Gastroesophageal sphincter (tissue), 4 donors: ENCODE results near the gene CSRP2. TPM values are rescaled to one million over a fixed set of nuclear protein-coding genes. Genes with fewer than 3 reads are reported as not detected.
A peak's percentile ranks its signal among the peaks of the same experiment; 100 is the strongest.

Experiments used
- ATAC-seq: fragments of 150-250 bp; one replicate; pipeline ENCODE4 v1.9.1; 2016; ENCODE audit warnings: mild to moderate bottlenecking, moderate library complexity
- H3K27ac ChIP-seq, 4 donors: fragments of 200-600 bp; sonication (generic) in 3 of 4; 1 replicate in 3 of 4; 2 replicates in 1 of 4; pipeline ENCODE4 v1.5.1; 2016 to 2019
- H3K27me3 ChIP-seq: fragments of 200-600 bp; sonication (generic); one replicate; pipeline ENCODE4 v1.5.1; 2019
- H3K36me3 ChIP-seq, 2 donors: fragments of 200-600 bp; sonication (generic); one replicate each; pipeline ENCODE4 v1.5.1; 2019; ENCODE audit warnings: control low read depth in 1 of 2
- H3K4me1 ChIP-seq, 3 donors: fragments of 200-600 bp; sonication (generic); 1 replicate in 2 of 3; 2 replicates in 1 of 3; pipeline ENCODE4 v1.5.1; 2016 to 2019; ENCODE audit warnings: control low read depth in 2 of 3
- H3K4me3 ChIP-seq, 2 donors: fragments of 200-600 bp; sonication (generic); one replicate each; pipeline ENCODE4 v1.5.1; 2019; ENCODE audit warnings: mild to moderate bottlenecking in 1 of 2, moderate library complexity in 1 of 2
- H3K9me3 ChIP-seq, 3 donors: fragments of 200-600 bp; sonication (generic); one replicate each; pipeline ENCODE4 v1.5.1; 2017 to 2019; ENCODE audit warnings: control low read depth in 2 of 3
- EP300 ChIP-seq: sonication (generic); formaldehyde crosslinking; IDR thresholded peaks from one replicate; pipeline ENCODE4 v1.6.1; 2017; ENCODE audit warnings: antibody characterized with exemption, mild to moderate bottlenecking
- POLR2A ChIP-seq, 2 donors: fragments of 450-650 bp; IDR thresholded peaks; one replicate each; pipeline ENCODE4 v1.6.1; 2017; ENCODE audit warnings: antibody characterized with exemption in 2 of 2, mild to moderate bottlenecking in 2 of 2, moderate library complexity in 1 of 2
- POLR2AphosphoS5 ChIP-seq: sonication (generic); formaldehyde crosslinking; IDR thresholded peaks from one replicate; pipeline ENCODE4 v1.6.1; 2017; ENCODE audit warnings: antibody characterized with exemption
- WGBS, 2 donors: methylation state at CpG; one replicate each; pipeline ENCODE4 v1.1.5; 2018; ENCODE audit warnings: low coverage in 1 of 2; 5-methylcytosine and 5-hydroxymethylcytosine counted together
- total RNA-seq, 4 donors: library from RNA; depleted of rRNA; stranded (reverse); fragments of >200 nt; gene quantifications; one replicate each; pipeline ENCODE4 v1.1.0, GENCODE V29; 2016
- TF ChIP-seq, protein P1 (sequence below), 4 experiments: fragments of 200-600 bp in 2 of 4; fragments of 450-650 bp in 2 of 4; sonication (generic) in 1 of 4; IDR thresholded peaks; one replicate each; pipeline ENCODE4 v1.5.1; 2017 to 2019; ENCODE audit warnings: antibody characterized with exemption in 4 of 4, mild to moderate bottlenecking in 2 of 4, moderate library complexity in 2 of 4

CSRP2 gene
- total RNA-seq, 4 donors from 2014 or later, result 65.8 to 157 (median 111) TPM

DNA sequence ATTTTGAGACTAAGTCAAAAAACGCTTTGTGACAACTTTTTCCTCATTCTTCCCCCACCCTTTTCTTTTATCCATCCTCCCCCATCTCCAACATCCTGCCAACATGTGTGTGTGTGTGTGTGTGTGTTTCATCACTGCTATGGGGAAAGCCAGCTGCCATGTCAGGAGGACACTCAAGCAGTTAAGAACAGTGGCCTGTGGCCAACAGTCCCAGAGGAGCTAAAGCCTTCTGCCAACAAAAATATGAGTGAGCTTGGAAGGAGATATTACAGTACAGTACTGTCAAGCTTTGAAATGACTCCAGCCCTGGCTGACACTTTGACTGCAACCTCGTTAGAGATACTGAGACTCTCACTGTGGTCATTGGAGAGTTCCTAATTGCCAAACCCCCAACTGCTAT is 5.0 kb upstream of the CSRP2 start:
- no peak for ATAC-seq

DNA sequence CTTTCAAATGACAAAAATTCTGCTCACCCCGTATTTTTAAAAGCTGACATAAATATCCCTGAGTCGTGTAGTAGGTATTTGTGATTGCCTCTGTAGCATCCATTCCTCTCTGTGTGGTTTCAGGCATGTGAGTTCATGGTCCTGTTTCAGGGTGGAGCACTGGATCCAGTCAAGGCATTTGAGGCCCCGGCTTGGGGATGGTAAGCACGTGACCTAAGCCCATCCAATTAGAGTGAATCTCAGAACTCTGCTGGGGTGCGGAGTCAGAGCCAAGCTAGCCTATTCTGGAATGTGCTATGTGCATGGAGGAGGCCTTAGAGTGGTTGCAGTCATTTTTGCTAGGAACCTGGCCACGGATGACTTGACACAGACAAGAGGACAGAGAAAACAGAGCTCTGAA is 4.3 kb upstream of the CSRP2 start:
- TF ChIP-seq, protein P1, sequence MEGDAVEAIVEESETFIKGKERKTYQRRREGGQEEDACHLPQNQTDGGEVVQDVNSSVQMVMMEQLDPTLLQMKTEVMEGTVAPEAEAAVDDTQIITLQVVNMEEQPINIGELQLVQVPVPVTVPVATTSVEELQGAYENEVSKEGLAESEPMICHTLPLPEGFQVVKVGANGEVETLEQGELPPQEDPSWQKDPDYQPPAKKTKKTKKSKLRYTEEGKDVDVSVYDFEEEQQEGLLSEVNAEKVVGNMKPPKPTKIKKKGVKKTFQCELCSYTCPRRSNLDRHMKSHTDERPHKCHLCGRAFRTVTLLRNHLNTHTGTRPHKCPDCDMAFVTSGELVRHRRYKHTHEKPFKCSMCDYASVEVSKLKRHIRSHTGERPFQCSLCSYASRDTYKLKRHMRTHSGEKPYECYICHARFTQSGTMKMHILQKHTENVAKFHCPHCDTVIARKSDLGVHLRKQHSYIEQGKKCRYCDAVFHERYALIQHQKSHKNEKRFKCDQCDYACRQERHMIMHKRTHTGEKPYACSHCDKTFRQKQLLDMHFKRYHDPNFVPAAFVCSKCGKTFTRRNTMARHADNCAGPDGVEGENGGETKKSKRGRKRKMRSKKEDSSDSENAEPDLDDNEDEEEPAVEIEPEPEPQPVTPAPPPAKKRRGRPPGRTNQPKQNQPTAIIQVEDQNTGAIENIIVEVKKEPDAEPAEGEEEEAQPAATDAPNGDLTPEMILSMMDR (IDR thresholded peaks at IDR 0.05), result no peak
- no peak for TF ChIP-seq POLR2A (IDR thresholded peaks at IDR 0.05)
- TF ChIP-seq POLR2AphosphoS5, result no peak
- TF ChIP-seq EP300, result no peak
- H3K36me3 ChIP-seq, result no peaks in the 10 kb centered on the region
- H3K27ac ChIP-seq, result no peak overlapping the region
- 82 to 86% methylated on average over 5 to 6 of the region's 6 CpGs for WGBS, 2 donors
- no peak overlapping the region for H3K4me3 ChIP-seq
- peaks cover 0 to 18% (median 0%) of the 10 kb centered on the region in 3 donors for H3K4me1 ChIP-seq
- no peaks in the 10 kb centered on the region for H3K9me3 ChIP-seq
- no peaks in the 10 kb centered on the region for H3K27me3 ChIP-seq
- ATAC-seq, result no peak

More for the DNA sequence above, 5.0 kb upstream of the CSRP2 start:
- H3K27ac ChIP-seq, result no peak overlapping the region
- H3K4me1 ChIP-seq, result peaks cover 0 to 12% (median 0%) of the 10 kb centered on the region in 3 donors
- no peaks in the 10 kb centered on the region for H3K27me3 ChIP-seq
- TF ChIP-seq POLR2AphosphoS5 (no peak), EP300 (no peak), POLR2A (IDR thresholded peaks at IDR 0.05) (no peak)
- TF ChIP-seq, protein P1 (IDR thresholded peaks at IDR 0.05), result no peak
- H3K4me3 ChIP-seq, result no peak overlapping the region
- WGBS, 2 donors, result 45 to 62% methylated on average over 2 of the region's 2 CpGs
- no peaks in the 10 kb centered on the region for H3K36me3 ChIP-seq
- no peaks in the 10 kb centered on the region for H3K9me3 ChIP-seq

GRCh38 chr12:76882367-76882766 is 3.5 kb upstream of the CSRP2 start:
- no peak for ATAC-seq
- 84% methylated on average over 1 of the region's 1 CpG; no CpG with 5 or more reads in 1 of the 2 donors for WGBS, 2 donors

GRCh38 chr12:76881142-76881541 is 2.3 kb upstream of the CSRP2 start:
- no peak overlapping the region for H3K4me3 ChIP-seq
- no peaks in the 10 kb centered on the region for H3K9me3 ChIP-seq
- H3K4me1 ChIP-seq, result peaks cover 0 to 38% (median 0%) of the 10 kb centered on the region in 3 donors
- no peaks in the 10 kb centered on the region for H3K36me3 ChIP-seq
- no peak overlapping the region for H3K27ac ChIP-seq
- no peaks in the 10 kb centered on the region for H3K27me3 ChIP-seq
- TF ChIP-seq POLR2AphosphoS5, result no peak
- no peak for TF ChIP-seq POLR2A (IDR thresholded peaks at IDR 0.05)
- TF ChIP-seq EP300, result no peak
- TF ChIP-seq, protein P1 (IDR thresholded peaks at IDR 0.05), result no peak
- no peak for ATAC-seq

More at GRCh38 chr12:76882367-76882766, 3.5 kb upstream of the CSRP2 start:
- H3K4me3 ChIP-seq, result no peak overlapping the region
- peaks cover 0 to 25% (median 0%) of the 10 kb centered on the region in 3 donors for H3K4me1 ChIP-seq
- no peaks in the 10 kb centered on the region for H3K36me3 ChIP-seq
- no peaks in the 10 kb centered on the region for H3K27me3 ChIP-seq
- H3K9me3 ChIP-seq, result no peaks in the 10 kb centered on the region
- TF ChIP-seq POLR2A (IDR thresholded peaks at IDR 0.05) (no peak), POLR2AphosphoS5 (no peak), EP300 (no peak)
- TF ChIP-seq, protein P1 (IDR thresholded peaks at IDR 0.05), result no peak
- no peak overlapping the region for H3K27ac ChIP-seq

DNA sequence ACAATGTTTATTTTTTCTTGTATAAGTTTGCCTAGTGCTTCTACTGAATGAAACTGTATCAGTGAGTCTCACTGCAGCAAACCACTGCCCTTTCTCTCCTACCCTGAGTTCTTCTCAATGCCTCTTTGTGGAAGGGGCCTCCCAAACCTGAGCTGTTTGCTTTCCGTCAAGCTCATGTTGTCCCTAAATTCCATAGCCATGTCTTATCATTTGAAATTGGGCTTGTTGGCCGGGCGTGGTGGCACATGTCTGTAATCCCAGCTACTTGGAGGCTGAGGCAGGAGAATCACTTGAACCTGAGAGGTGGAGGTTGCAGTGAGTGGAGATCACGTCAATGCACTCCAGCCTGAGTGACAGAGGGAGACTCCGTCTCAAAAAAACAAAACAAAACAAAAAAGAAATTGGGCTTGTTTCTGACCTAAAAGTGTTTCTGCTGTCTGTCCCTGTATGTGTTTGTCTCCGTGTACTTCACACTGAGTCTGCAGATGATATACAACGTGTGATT is 1.8 kb upstream of the CSRP2 start:
- TF ChIP-seq POLR2AphosphoS5 (no peak), EP300 (no peak), POLR2A (IDR thresholded peaks at IDR 0.05) (no peak)
- TF ChIP-seq, protein P1 (IDR thresholded peaks at IDR 0.05), result no peak
- no peaks in the 10 kb centered on the region for H3K36me3 ChIP-seq
- ATAC-seq, result no peak
- no peaks in the 10 kb centered on the region for H3K9me3 ChIP-seq
- H3K27me3 ChIP-seq, result no peaks in the 10 kb centered on the region
- H3K4me3 ChIP-seq, result no peak overlapping the region
- H3K4me1 ChIP-seq, result peaks cover 0 to 43% (median 0%) of the 10 kb centered on the region in 3 donors
- 82 to 86% methylated on average over 4 to 7 of the region's 7 CpGs for WGBS, 2 donors
- H3K27ac ChIP-seq, result peak overlapping the region in 3 of 4 donors; percentile 89 to 97 (median 96)
